A549 treated with Hydrocortisone at 1 μM for 4 hours (cell line): ENCODE results near the gene C3orf85. TPM values are rescaled to one million over a fixed set of nuclear protein-coding genes. Genes with fewer than 3 reads are reported as not detected.

Experiments
- total RNA-seq: library from RNA; stranded (reverse); fragments of 200-300 nt; extraction: Qiagen RNA extraction; gene quantifications from 5 replicates; pipeline ENCODE4 v1.2.3, GENCODE V29; 2022

The C3orf85 gene, protein sequence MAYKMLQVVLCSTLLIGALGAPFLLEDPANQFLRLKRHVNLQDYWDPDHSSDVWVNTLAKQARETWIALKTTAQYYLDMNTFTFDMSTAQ
- not detected in 5 replicates for total RNA-seq

DNA sequence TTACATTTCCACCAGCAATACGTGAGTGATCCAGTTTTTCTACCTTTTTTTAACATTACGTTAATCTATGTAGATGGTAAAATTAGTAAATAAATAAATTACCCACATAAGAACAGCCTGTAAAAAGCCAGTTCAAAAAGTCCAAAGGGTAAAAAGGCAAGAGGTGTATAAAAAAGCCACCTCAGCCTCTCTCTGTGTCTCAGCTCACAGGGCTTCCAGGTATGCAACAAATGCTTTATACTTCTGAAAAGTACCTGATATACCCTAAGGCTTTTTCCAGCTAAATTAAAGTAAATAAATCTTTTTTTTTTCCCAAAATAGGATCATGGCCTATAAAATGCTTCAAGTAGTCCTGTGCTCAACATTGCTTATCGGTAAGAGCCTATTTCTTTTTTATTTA lies at the start of gene C3orf85:
C3orf85 (plus strand) TSS at position 197 of the 400 bp plus-strand sequence; CDS start at position 326, 129 bp downstream.

DNA sequence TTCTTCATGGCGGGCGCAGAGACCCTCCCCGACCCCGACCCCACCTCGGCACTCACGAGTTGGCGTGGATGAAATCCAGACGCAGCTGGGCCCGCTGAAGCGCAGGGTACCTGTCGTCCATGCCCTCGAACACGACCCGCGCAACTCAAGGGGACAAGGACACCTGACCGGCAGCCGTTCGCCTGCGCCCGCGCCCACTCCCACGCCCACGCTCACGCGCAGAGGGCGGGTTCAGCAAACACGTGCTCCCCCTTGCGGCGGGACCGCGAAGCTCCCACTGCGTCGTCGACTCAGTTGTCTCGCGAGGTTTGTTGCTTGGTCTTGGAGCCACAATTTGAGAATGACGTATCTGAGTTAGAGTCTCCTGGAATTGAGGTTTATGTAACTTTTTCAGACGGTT lies 18.6 kb upstream of the C3orf85 start, which contains the start of gene MORC1:
MORC1 (minus strand) TSS at position 196 of the 400 bp plus-strand sequence; CDS start at position 121, 75 bp downstream.

Other genes with a start within 250 kb of the C3orf85 start
- not detected in 5 replicates for gene GUCA1C, start 182.8 kb upstream of the C3orf85 start, total RNA-seq
- gene MORC1, start 18.6 kb upstream of the C3orf85 start, total RNA-seq = not detected in 5 replicates
- gene DPPA2, start 179.8 kb downstream of the C3orf85 start, total RNA-seq = not detected in 5 replicates
- not detected in 5 replicates for gene DPPA4, start 200.8 kb downstream of the C3orf85 start, total RNA-seq